Superior temporal gyrus (tissue), 1 donor: ENCODE data around the gene CYS1.
A peak's percentile ranks its signal among the peaks of the same experiment; 100 is the strongest.

Experiments used
- DNase-seq: peaks from one replicate; pipeline ENCODE4 v3.0.0-alpha.2; 2016; ENCODE audit errors: extremely low spot score

CYS1 gene

DNA sequence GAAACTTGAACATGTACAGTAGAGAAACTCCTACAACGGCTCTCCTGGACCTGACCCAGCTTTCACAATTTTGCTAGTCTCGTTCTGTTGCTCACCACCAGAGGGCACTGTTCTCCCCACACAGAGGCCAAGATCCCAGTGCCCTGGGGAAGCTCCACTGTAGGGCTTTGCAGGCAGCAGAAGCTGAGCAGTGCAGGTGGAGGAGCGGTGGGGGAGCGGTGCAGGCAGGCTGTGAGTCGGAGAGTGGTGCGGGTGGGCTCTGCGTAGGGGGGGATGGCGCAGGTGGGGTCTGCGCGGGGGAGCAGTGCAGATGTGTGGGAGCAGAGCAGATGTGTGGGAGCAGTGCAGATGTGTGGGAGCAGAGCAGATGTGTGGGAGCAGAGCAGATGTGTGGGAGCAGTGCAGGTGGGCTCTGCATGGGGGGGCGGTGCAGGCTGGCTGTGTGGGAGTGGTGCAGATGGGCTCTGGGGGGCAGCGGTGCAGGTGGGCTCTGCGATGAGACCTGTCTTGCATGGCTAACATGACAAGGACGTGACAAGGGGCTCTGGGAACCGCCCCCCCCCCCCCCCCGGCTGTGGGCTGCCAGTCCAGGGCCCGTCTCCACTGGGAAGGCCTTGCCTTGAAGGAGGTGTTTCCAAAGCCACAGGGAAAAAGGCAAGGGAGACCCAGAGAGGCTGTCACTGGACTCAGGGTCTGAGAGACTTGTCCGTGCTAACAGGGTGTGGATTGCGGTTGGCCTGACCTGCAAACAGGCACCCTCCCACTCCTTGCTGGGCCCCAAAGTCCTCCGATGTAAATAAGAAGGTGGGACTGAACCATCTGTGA, 7.3 kb downstream of the CYS1 start:
- DNase-seq: peak; percentile 90

DNA sequence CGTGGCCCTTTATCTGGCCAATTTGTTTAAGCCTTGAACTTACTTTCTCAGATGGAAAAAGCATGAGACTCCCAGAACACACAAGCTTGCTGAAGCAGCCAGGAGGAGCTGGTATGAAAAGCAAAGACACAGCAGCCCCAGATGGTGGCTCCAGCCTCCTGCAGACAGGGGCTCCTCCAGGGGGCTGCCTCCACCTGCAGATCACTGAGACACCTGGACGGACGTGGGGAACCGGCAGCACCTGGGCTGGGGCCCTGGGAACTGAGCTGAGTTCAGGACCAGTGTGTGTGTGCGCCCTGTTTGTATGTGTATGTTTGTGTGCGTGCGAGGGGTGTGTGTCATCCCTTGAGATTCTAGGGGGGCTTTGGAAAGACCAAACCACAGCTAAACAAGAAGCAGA, 8.6 kb downstream of the CYS1 start:
- DNase-seq: no peak

GRCh38 chr2:10071176-10071575, 9.0 kb downstream of the CYS1 start:
- no peak for DNase-seq

DNA sequence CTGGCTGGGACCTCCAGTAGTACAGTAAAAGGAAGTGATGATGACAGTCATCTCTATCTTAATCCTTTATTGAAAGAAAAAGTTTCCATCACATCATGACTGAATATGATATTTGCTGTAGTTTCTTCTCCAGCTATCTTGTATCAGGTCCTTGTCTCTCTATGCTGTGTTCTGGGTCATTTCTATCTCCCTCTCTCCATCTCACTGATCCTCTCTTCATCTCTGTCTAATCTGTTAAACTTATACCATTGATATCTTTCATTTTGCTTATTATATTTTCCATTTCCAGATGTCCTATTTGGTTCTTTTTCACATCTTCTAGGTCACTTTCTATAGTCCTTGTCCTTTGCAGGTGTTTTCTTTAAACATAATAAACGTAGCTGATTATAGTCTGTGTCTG, 12.3 kb downstream of the CYS1 start:
- no peak for DNase-seq

DNA sequence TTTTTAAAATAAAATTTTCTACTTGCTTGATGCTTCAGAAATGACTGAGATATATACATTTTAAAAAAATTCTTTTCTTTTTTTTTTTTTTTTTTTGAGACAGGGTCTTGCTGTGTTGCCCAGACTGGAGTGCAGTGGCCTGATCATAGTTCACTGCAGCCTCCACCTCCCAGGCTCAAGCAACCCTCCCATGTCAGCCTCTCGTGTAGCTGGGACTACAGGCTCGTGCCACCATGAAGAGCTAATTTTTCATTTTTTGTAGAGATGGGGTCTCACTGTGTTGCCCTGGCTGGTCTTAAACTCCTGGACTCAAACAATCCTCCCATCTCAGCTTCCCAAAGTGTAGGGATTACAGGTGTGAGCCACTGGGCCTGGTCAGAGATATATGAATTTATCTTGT, 12.9 kb downstream of the CYS1 start:
- DNase-seq: no peak

DNA sequence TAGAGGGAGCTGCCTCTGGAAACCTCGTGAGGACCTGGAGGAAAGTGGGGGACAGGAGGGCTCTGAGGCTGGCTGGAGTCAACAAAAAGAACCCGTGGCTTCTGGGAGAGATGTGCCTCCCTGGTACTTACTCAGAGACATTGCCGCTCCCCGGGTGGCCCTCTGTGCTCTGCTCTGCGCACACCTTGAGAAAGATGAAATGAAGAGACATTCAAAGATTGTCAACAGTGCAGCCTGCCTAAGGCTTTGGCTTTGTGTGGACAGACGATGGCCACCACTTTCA, 14.5 kb downstream of the CYS1 start:
- DNase-seq: no peak

DNA sequence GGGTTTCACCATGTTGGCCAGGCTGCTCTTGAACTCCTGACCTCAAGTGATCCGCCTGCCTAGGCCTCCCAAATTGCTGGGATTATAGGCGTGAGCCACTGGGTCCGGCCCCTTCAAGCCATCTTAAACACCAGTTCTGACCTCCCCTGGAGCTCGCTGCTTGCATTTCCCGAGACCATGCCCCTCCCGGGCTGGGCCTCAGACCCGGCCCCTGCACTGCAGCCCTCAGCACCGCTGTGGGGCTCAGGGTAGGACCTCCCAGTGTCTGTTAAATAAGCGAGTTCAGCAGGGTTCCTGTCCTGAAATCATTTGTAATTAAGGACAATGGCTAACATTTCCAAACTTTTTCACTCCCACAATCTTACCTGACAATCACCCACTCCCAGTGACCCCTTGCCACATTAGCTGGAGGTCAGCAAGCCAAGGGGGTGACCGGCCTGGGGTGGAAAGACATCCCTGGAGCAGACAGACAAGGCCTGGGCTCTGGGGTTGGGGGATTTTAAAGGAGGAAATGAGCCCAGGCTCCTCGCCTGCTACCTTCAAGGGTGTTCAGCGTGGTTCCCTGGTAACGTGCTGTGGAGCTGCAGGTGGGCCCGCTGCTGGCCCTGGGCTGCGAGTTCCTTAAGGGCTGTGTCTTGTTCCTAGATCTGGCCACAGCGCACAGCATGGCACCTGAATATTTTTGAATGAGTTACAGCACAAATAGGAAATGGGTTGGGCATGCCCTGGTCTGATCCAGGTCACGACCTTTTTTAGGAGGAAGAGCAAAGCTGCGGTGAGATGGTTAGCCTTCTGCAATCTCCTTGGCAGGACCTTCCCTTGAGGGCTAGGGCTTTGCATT, 15.1 kb downstream of the CYS1 start:
- DNase-seq: no peak

DNA sequence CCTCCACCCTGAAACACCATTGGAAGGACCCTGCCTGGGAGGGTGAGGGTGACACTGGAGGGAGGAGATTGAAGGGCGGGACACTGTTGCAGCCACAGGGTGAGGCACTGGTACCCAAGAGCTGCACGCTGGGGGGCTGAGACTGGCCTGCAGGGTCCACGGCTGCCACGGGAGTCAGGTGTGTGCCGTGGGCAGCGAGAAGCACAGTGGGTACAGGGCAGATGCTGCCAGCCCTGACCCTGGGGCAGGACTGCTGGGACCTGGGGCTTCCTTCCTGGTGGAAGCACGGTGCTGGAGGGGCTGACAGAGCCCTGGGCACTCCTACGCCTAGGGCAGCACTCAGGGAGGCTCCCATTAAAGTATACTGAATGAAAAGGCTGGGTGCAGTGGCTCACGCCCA, 16.6 kb downstream of the CYS1 start:
- no peak for DNase-seq

DNA sequence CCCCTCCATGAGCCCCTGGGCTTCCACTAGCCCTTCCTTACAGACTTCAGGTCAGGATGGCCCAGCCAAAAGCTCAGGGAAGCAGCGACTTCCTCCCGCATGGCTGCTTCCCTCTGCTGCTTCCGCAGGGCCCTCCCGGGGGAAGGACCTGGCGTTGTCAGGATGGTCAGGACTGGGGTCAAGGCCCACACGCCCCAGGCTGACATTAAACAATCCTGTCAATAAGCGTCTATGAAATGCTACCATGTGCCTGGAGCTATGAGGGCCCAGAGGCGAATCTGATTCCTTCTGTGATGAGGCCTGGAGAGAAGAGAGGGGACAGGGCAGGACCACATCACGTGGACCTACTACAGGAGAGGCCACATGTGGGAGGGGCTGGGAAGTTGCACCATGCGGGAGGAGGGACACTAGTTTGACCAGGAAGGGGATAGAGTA, 17.3 kb downstream of the CYS1 start:
- no peak for DNase-seq

- DNase-seq: no peak
These were observed 18.8 kb downstream of the CYS1 start for GRCh38 chr2:10061221-10061925.

DNA sequence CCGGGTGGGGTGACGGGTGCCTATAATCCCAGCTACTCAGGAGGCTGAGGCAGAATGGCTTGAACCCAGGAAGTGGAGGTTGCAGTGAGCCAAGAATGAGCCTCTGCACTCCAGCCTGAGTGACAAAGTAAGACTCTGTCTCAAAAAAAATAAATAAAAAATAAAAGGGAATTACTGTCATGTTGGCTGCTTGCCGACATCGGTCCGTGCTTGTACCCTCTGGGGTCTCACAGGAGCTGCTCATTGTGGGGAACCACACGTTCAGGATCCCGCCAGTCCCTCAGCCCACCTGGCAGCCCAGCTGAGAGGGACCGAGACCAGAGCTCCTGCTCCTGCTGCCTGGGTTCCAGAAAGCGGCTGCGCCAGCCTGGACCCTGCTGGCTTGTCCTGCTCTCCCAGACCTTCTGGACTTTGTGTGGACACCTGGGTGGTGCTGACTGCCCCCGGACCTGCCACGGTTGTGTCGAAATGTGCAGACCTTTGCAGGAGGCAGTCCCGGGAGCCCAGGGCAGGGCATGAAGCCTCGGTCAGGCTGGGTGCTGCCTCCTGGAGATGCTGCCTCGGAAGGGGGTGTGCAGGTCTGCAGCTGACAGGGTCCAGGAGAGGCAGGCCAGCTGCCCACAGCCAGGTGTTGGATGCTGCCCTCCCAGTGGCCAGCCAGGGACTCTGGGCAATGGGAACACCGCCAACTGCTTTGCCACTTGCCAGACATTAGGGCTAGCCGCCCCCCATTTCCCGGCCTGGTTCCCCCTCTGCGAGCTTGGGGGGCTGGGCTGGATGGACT, 20.5 kb downstream of the CYS1 start:
- DNase-seq: no peak

- no peak for DNase-seq
These were observed 21.2 kb downstream of the CYS1 start for GRCh38 chr2:10059016-10059351.

DNA sequence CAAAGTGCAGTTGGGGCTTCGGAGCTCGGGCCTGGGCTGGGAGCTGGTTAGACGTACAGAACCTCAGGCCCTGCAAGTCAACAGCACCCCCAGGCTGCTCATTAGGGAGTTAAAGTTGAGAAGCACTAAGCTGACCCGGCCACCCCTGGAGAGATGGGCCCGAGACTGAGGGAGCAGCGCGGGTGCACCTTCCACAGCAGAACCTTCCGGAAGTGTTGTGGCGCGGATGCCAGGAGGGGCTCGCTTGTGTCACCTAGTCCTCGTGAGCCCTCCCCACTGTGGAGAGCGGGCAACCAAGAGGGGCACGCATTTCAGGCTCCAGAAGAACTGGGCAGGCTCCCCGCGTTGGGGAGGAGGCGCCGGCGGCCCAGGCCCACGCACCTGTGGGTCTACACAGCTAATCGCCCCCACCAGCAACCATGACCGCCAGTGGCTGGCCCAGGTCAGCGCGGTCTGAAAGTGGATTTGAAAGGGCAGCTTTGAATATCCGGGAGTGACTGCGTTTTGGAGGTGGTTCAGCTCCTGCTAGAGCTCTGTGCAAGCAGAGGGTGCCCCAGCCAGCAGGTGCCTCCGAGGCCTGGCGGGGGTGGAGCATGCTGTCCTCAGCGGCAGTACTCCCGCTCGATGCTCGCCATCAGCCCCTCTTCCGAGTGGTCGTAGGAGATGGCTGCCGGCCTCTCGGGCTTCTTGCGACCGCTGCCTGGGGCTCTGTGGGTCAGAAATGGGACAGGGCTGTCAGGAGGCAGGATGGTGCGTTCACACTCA, 21.8 kb downstream of the CYS1 start:
- DNase-seq: no peak

GRCh38 chr2:10057231-10058107, 22.7 kb downstream of the CYS1 start:
- DNase-seq: no peak

GRCh38 chr2:10056439-10056838, 23.8 kb downstream of the CYS1 start:
- DNase-seq: no peak

- no peak for DNase-seq
These were observed 25.2 kb downstream of the CYS1 start for GRCh38 chr2:10054976-10055375.

DNA sequence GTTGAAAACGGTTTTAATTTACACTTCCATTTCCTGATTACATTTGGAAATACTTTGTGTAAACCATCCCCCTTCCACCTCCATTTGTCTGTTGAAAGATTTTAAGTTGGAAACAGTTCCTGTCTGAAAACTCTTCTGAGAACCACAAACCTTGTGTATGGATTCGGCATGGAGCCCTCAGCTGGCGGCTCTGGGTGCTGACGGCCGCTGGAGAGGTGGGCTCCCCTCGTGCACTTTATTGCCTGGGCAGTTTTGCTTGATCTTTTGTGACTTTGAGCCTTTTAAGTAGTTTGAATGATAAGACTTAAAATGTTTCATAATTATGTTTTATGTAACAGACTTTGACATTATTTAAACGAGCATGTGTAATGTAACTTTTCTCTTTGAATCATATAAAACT, 25.8 kb downstream of the CYS1 start:
- no peak for DNase-seq

DNA sequence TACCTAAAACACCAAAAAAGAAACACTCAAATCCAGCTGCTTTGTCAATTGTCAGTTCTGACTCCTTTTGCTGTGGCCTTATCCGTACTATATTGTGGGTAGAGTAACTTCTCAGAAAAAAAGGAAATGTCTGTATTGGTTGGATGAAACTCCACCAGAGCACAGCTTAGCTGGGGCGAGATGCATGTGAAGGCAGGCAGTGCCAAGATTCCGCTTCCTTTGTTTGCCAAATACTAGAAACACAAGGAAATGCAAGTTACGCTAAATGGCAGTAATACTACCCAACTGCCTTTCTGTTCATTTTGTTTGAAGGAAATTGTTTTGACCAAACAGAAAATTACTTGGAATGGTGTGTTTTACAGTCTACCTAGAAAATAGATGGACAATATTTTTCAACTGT, 26.9 kb downstream of the CYS1 start:
- DNase-seq: no peak

- DNase-seq: no peak
These were observed 28.0 kb downstream of the CYS1 start for GRCh38 chr2:10052216-10052615.

GRCh38 chr2:10048501-10049171, 31.6 kb downstream of the CYS1 start:
- DNase-seq: peak; percentile 80
